Measurements from ENCODE around the gene NLGN1. TPM values are rescaled to one million over a fixed set of nuclear protein-coding genes. Genes with fewer than 3 reads are reported as not detected.

Gene NLGN1
- polyA plus RNA-seq, 2 of the 4 experiments (the other 2 are of a cell fraction) = not detected

DNA sequence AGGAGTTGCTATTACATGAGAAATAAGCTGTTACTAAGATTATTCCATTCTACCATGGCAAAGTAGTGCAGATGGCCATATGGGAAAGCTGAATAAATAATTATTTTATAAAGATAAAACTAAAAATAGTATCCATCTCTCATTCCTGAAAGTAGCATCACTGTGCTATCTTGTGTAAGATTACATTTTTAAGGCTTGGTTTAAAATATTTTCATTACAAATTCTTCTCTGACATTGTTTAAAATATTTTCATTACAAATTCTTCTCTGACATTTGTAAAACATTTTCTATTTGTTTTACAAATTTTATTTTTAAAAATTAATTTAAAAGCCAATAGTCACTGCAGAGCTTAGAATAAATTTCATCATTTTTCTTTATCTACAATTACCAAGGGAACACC is 796.1 kb downstream of the NLGN1 start:
- H3K4me1 ChIP-seq = no peaks in the 10 kb centered on the region
- DNase-seq (ENCODE audit: low read depth in 1 of 2, low spot score in 1 of 2) (no peak), ATAC-seq (no peak), FAIRE-seq (no peak)
- no peak overlapping the region for H3K4me2 ChIP-seq
- ChIA-PET POLR2A (no interaction called here), CTCF (no interaction called here)
- no peak for TF ChIP-seq EHMT2 (IDR thresholded peaks at IDR 0.05; ENCODE audit: low read depth)
- TF ChIP-seq, protein P1, sequence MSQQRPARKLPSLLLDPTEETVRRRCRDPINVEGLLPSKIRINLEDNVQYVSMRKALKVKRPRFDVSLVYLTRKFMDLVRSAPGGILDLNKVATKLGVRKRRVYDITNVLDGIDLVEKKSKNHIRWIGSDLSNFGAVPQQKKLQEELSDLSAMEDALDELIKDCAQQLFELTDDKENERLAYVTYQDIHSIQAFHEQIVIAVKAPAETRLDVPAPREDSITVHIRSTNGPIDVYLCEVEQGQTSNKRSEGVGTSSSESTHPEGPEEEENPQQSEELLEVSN (IDR thresholded peaks at IDR 0.05; ENCODE audit: borderline replicate concordance, low read depth) = no peak
- TF ChIP-seq, protein P2, sequence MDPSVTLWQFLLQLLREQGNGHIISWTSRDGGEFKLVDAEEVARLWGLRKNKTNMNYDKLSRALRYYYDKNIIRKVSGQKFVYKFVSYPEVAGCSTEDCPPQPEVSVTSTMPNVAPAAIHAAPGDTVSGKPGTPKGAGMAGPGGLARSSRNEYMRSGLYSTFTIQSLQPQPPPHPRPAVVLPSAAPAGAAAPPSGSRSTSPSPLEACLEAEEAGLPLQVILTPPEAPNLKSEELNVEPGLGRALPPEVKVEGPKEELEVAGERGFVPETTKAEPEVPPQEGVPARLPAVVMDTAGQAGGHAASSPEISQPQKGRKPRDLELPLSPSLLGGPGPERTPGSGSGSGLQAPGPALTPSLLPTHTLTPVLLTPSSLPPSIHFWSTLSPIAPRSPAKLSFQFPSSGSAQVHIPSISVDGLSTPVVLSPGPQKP (IDR thresholded peaks at IDR 0.05; ENCODE audit: low read depth, low read length) = no peak
- no peak for TF ChIP-seq JUN (IDR thresholded peaks at IDR 0.05)
- TF ChIP-seq ZSCAN20 (CRISPR knock-in tag; IDR thresholded peaks at IDR 0.05) = no peak
- no peak for TF ChIP-seq ZNF302 (CRISPR knock-in tag; IDR thresholded peaks at IDR 0.05)
- TF ChIP-seq, protein P3, sequence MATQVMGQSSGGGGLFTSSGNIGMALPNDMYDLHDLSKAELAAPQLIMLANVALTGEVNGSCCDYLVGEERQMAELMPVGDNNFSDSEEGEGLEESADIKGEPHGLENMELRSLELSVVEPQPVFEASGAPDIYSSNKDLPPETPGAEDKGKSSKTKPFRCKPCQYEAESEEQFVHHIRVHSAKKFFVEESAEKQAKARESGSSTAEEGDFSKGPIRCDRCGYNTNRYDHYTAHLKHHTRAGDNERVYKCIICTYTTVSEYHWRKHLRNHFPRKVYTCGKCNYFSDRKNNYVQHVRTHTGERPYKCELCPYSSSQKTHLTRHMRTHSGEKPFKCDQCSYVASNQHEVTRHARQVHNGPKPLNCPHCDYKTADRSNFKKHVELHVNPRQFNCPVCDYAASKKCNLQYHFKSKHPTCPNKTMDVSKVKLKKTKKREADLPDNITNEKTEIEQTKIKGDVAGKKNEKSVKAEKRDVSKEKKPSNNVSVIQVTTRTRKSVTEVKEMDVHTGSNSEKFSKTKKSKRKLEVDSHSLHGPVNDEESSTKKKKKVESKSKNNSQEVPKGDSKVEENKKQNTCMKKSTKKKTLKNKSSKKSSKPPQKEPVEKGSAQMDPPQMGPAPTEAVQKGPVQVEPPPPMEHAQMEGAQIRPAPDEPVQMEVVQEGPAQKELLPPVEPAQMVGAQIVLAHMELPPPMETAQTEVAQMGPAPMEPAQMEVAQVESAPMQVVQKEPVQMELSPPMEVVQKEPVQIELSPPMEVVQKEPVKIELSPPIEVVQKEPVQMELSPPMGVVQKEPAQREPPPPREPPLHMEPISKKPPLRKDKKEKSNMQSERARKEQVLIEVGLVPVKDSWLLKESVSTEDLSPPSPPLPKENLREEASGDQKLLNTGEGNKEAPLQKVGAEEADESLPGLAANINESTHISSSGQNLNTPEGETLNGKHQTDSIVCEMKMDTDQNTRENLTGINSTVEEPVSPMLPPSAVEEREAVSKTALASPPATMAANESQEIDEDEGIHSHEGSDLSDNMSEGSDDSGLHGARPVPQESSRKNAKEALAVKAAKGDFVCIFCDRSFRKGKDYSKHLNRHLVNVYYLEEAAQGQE (IDR thresholded peaks at IDR 0.05) = no peak
- no peak for TF ChIP-seq HOXA7 (CRISPR knock-in tag; IDR thresholded peaks at IDR 0.05)
- no peak for TF ChIP-seq NR3C1 (IDR thresholded peaks at IDR 0.05)
- no peak for TF ChIP-seq ZFP36 (IDR thresholded peaks at IDR 0.05; ENCODE audit: borderline replicate concordance, partially characterized antibody)
- no peak for TF ChIP-seq HOXB13 (CRISPR knock-in tag; IDR thresholded peaks at IDR 0.05; ENCODE audit: low read depth)
- TF ChIP-seq, protein P4, sequence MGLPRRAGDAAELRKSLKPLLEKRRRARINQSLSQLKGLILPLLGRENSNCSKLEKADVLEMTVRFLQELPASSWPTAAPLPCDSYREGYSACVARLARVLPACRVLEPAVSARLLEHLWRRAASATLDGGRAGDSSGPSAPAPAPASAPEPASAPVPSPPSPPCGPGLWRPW (IDR thresholded peaks at IDR 0.05) = no peak
- H3K9me3 ChIP-seq = no peaks in the 10 kb centered on the region
- H3K27ac ChIP-seq = no peak overlapping the region
- H3K4me3 ChIP-seq = no peak overlapping the region

DNA sequence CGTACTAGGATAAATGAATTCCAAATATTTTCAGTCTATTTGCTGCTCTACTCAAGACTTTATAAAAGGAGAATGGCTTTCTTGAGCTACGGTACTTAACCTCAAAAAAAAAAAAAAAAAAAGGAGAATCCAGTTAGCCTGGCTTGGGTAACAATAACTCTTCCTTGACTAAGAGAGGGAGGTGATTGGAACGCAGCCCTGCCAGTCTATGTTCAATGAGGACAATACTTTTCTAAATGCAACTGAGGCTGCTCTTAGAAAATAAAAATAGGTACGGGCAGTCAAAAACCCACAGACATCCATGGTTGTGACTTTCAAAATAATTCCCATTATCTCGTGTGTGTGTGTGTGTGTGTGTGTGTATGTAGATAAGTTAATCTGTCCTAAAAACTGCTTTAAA is 799.9 kb downstream of the NLGN1 start:
- H3K27ac ChIP-seq = no peak overlapping the region
- no peak overlapping the region for H3K4me3 ChIP-seq
- CTCF ChIA-PET = interaction anchor here (0.6 kb wide), 1 partner anchor 37 kb away, joined by 4 read pairs; no protein-coding TSS in a partner anchor
- FAIRE-seq (no peak), ATAC-seq (no peak), DNase-seq (ENCODE audit: low read depth in 1 of 2, low spot score in 1 of 2) (no peak)
- H3K4me1 ChIP-seq = no peaks in the 10 kb centered on the region
- TF ChIP-seq GATA3 (IDR thresholded peaks at IDR 0.05; ENCODE audit: borderline replicate concordance) (no peak), RARB (CRISPR knock-in tag; IDR thresholded peaks at IDR 0.05) (no peak), ZSCAN20 (CRISPR knock-in tag; IDR thresholded peaks at IDR 0.05) (no peak)
- TF ChIP-seq, protein P5, sequence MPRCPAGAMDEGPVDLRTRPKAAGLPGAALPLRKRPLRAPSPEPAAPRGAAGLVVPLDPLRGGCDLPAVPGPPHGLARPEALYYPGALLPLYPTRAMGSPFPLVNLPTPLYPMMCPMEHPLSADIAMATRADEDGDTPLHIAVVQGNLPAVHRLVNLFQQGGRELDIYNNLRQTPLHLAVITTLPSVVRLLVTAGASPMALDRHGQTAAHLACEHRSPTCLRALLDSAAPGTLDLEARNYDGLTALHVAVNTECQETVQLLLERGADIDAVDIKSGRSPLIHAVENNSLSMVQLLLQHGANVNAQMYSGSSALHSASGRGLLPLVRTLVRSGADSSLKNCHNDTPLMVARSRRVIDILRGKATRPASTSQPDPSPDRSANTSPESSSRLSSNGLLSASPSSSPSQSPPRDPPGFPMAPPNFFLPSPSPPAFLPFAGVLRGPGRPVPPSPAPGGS (IDR thresholded peaks at IDR 0.05) = no peak
- no peaks in the 10 kb centered on the region for H3K9me3 ChIP-seq
- H3K4me2 ChIP-seq = no peak overlapping the region
- POLR2A ChIA-PET = no interaction called here
- WGBS (ENCODE audit: missing lambda C conversion rate) = 38% methylated on average over 5 of the region's 5 CpGs

DNA sequence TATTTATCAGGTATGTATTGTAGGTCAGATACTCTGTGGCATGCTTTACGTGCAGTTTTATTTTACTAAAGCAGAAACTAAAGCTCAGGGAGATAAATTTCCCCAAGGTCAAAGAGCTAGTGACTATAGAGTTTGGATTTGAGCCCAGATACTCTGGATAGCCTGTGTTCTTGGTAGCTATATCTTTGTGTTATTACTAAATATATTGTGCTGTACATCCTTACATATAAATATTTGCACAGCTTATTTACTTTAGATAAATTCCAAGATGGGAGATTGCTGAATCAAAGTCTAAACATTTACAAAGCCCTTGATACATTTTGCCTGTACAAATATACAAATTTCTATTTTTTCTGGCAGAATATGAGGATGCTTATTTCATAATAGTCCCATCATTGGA is 800.7 kb downstream of the NLGN1 start:
- no peak overlapping the region for H3K4me2 ChIP-seq
- 0% methylated on average over 1 of the region's 1 CpG for WGBS (ENCODE audit: missing lambda C conversion rate)
- H3K27ac ChIP-seq = no peak overlapping the region
- no peaks in the 10 kb centered on the region for H3K4me1 ChIP-seq
- ATAC-seq = no peak
- no peak for FAIRE-seq
- POLR2A ChIA-PET = no interaction called here
- no peaks in the 10 kb centered on the region for H3K9me3 ChIP-seq
- no peak for TF ChIP-seq MYC (IDR thresholded peaks at IDR 0.05; ENCODE audit: borderline replicate concordance, low read length)
- TF ChIP-seq RFX5 (IDR thresholded peaks at IDR 0.05) = no peak
- TF ChIP-seq, protein P1 (IDR thresholded peaks at IDR 0.05; ENCODE audit: borderline replicate concordance, low read depth) = no peak
- TF ChIP-seq, protein P2 (IDR thresholded peaks at IDR 0.05; ENCODE audit: low read depth, low read length) = no peak
- TF ChIP-seq POLR2A (IDR thresholded peaks at IDR 0.05; ENCODE audit: low read length) = no peak
- TF ChIP-seq TFCP2L1 (CRISPR knock-in tag; IDR thresholded peaks at IDR 0.05) = no peak
- TF ChIP-seq CBX8 (IDR thresholded peaks at IDR 0.05) = no peak
- no peak for TF ChIP-seq JUNB (IDR thresholded peaks at IDR 0.05)
- no peak for TF ChIP-seq CHD2 (IDR thresholded peaks at IDR 0.05; ENCODE audit: low read length, partially characterized antibody)
- no peak for TF ChIP-seq EHMT2 (IDR thresholded peaks at IDR 0.05; ENCODE audit: low read depth)
- no peak for TF ChIP-seq MAFK (IDR thresholded peaks at IDR 0.05; ENCODE audit: partially characterized antibody)
- no peak for TF ChIP-seq SREBF2 (IDR thresholded peaks at IDR 0.05)
- TF ChIP-seq RCOR1 (IDR thresholded peaks at IDR 0.05; ENCODE audit: low read depth, low read length) = no peak
- TF ChIP-seq FOSB (CRISPR knock-in tag; IDR thresholded peaks at IDR 0.05) = no peak
- TF ChIP-seq EHF (CRISPR knock-in tag; IDR thresholded peaks at IDR 0.05) = no peak
- TF ChIP-seq NFE2L2 (conservative IDR thresholded peaks at IDR 0.05; ENCODE audit: low read length) = no peak
- no peak overlapping the region for H3K4me3 ChIP-seq
- DNase-seq (ENCODE audit: low read depth in 1 of 2, low spot score in 1 of 2) = no peak
- CTCF ChIA-PET = no interaction called here
